ENCODE results near the gene SIDT1.

The SIDT1 gene

GRCh38 chr3:113590983-113591382 is 58.6 kb downstream of the SIDT1 start:
- in situ Hi-C loops (cut with MboI; ENCODE audit: low sequenced_read_pairs, unreplicated experiment) = no loop called here
- DNase-seq (ENCODE audit: low spot score) = no peak
- TF ChIP-seq, protein P1, sequence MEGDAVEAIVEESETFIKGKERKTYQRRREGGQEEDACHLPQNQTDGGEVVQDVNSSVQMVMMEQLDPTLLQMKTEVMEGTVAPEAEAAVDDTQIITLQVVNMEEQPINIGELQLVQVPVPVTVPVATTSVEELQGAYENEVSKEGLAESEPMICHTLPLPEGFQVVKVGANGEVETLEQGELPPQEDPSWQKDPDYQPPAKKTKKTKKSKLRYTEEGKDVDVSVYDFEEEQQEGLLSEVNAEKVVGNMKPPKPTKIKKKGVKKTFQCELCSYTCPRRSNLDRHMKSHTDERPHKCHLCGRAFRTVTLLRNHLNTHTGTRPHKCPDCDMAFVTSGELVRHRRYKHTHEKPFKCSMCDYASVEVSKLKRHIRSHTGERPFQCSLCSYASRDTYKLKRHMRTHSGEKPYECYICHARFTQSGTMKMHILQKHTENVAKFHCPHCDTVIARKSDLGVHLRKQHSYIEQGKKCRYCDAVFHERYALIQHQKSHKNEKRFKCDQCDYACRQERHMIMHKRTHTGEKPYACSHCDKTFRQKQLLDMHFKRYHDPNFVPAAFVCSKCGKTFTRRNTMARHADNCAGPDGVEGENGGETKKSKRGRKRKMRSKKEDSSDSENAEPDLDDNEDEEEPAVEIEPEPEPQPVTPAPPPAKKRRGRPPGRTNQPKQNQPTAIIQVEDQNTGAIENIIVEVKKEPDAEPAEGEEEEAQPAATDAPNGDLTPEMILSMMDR (IDR thresholded peaks at IDR 0.05; ENCODE audit: borderline replicate concordance, control extremely low read depth, extremely low read depth, insufficient read depth, missing control alignments) = no peak

- DNase-seq (ENCODE audit: low spot score) = no peak
- TF ChIP-seq, protein P1 (IDR thresholded peaks at IDR 0.05; ENCODE audit: borderline replicate concordance, control extremely low read depth, extremely low read depth, insufficient read depth, missing control alignments) = no peak
Measured at GRCh38 chr3:113594066-113594465, 61.7 kb downstream of the SIDT1 start.

DNA sequence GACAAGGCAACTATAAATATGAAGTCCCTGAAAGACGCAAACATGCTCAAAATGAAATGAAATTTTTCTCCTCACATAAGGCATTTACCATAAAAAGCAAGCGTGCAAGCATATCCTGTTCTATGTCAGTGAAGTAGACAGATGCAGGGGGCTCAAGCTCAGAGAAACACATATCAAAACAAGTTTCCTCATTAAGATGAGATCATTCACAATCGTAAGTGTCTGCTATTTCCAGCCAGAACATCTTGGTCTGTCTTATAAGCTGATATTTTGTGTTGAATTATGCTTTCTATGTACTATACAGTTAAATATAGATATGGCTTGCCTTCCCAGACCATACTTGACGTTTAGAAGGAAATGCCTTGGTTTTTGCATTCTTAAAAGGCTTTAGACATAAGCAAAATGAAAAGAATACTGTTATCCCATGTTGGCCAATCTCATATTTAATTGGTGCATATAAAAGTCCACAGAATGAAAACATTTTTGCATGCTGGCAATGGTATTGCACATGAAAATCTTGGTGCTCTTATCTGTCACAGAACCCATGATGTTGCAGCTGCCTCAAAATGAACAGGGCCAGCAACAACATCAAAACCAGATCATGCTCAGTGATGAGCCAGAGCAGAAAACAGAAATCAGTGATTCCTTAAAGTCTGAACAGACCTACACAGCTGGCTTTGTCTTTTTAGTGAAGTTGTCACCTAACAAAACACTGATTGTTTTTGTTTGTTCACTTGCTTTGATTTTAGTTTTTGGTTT is 65.4 kb downstream of the SIDT1 start:
- TF ChIP-seq, protein P1 (IDR thresholded peaks at IDR 0.05; ENCODE audit: borderline replicate concordance, control extremely low read depth, extremely low read depth, insufficient read depth, missing control alignments) = no peak
- no peak for DNase-seq (ENCODE audit: low spot score)
- in situ Hi-C loops (cut with MboI; ENCODE audit: low sequenced_read_pairs, unreplicated experiment) = no loop called here

More at GRCh38 chr3:113594066-113594465, 61.7 kb downstream of the SIDT1 start:
- in situ Hi-C loops (cut with MboI; ENCODE audit: low sequenced_read_pairs, unreplicated experiment) = no loop called here

DNA sequence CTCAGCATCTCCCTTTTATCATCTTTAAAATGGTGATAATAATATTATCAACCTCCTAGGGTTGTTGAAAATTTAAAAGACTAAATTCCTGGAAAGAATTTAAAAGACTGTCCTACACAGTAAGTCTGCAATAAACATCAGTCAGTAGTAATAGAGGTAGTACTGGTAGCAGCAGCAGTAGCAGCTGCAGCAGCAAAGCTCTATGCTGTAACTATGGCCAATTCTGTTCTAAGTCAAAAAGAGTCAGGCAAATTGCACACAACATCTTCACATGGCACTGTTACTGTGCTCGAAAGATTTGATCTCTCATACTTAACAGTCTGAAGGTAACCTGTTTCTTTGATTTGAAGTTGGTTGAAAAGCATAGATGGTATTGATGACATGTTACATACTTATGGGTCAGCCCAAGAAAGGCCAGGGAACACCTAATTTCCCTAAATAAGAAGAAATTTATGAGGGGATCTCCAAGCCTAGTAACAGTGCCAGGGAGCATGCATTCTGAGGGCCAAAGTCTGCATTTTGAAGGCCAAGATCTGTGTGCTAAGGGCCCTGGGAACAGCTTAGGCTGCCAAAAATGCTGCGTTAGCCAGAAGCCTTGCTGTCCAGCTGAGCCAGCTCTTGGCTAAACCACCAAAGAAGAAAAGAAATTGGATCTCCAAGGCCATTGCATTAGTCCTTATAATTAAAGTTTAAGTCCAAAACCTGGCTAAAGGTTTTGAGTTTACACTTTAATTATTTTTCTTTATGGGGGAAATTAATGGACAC is 68.2 kb downstream of the SIDT1 start:
- in situ Hi-C loops (cut with MboI; ENCODE audit: low sequenced_read_pairs, unreplicated experiment) = no loop called here
- DNase-seq (ENCODE audit: low spot score) = no peak
- TF ChIP-seq, protein P1 (IDR thresholded peaks at IDR 0.05; ENCODE audit: borderline replicate concordance, control extremely low read depth, extremely low read depth, insufficient read depth, missing control alignments) = no peak

DNA sequence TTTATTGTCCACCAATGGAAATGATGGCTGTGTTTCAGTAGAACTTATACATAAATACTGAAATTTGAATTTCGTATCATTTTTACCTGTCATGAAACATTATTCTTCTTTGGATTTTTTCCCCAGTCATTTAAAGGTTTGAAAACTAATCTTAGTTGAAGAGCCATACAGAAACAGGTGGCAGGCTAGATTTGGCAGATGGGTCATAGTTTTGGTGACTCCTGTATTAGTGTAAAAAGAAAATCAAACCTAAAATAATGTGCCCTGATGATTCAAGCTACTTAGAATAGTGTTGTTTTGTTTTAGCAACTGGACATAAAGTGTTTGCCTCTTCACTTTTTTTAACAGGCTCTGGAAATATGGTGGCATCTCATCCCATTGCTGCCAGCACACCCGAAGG is 68.9 kb downstream of the SIDT1 start:
- in situ Hi-C loops (cut with MboI; ENCODE audit: low sequenced_read_pairs, unreplicated experiment) = no loop called here
- TF ChIP-seq, protein P1 (IDR thresholded peaks at IDR 0.05; ENCODE audit: borderline replicate concordance, control extremely low read depth, extremely low read depth, insufficient read depth, missing control alignments) = no peak
- no peak for DNase-seq (ENCODE audit: low spot score)

- no peak for DNase-seq (ENCODE audit: low spot score)
- in situ Hi-C loops (cut with MboI; ENCODE audit: low sequenced_read_pairs, unreplicated experiment) = no loop called here
- TF ChIP-seq, protein P1 (IDR thresholded peaks at IDR 0.05; ENCODE audit: borderline replicate concordance, control extremely low read depth, extremely low read depth, insufficient read depth, missing control alignments) = no peak
Measured at GRCh38 chr3:113602256-113602655, 69.9 kb downstream of the SIDT1 start.
